PC-9 (cell line): ENCODE measurements around the gene KRT37.

Experiments
- EZH2 ChIP-seq: fragments of 200-600 bp; sonication (generic); IDR thresholded peaks from 2 replicates; pipeline ENCODE4 v1.8.0; 2017; ENCODE audit warnings: antibody characterized with exemption, low read depth
- TF ChIP-seq, protein P1 (sequence below): fragments of 200-600 bp; sonication (generic); conservative IDR thresholded peaks from 2 replicates; pipeline ENCODE4 v1.6.1; 2017; ENCODE audit warnings: mixed run types, antibody characterized with exemption, mild to moderate bottlenecking, moderate library complexity

- TF ChIP-seq, protein P1, sequence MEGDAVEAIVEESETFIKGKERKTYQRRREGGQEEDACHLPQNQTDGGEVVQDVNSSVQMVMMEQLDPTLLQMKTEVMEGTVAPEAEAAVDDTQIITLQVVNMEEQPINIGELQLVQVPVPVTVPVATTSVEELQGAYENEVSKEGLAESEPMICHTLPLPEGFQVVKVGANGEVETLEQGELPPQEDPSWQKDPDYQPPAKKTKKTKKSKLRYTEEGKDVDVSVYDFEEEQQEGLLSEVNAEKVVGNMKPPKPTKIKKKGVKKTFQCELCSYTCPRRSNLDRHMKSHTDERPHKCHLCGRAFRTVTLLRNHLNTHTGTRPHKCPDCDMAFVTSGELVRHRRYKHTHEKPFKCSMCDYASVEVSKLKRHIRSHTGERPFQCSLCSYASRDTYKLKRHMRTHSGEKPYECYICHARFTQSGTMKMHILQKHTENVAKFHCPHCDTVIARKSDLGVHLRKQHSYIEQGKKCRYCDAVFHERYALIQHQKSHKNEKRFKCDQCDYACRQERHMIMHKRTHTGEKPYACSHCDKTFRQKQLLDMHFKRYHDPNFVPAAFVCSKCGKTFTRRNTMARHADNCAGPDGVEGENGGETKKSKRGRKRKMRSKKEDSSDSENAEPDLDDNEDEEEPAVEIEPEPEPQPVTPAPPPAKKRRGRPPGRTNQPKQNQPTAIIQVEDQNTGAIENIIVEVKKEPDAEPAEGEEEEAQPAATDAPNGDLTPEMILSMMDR: no peak
- TF ChIP-seq EZH2: no peak
These were observed 10.9 kb downstream of the KRT37 start for GRCh38 chr17:41413353-41413957.
